ENCODE results near the gene DCPS. TPM values are rescaled to one million over a fixed set of nuclear protein-coding genes. Genes with fewer than 3 reads are reported as not detected.
"Not testable (repeated sequence)": the region's sequence is repeated elsewhere in the genome, so short reads cannot be mapped to it uniquely, and the experiment has no call there.

Gene DCPS
- total RNA-seq, 1 donor from 2014 or later, result 8.5 TPM

DNA sequence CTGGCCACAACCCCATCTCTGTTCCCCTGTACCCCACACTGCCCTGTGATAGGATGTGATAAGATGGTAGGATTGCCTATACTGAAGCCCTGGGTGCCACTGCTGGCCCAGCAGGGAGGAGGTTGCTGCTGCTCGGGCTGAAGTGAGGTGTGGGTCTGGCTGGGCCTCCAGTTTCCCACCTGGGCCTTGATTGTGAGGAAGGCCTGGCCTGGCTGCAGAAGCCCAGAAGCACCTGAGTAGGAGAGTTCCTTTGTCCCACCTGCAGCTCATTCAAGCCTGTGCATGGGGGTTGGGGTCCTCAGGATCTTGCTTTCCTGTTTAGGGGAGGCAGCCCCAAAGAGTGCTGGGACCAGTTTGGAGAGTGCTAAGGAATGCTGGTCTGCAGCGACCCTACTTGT lies 54.9 kb downstream of the DCPS start:
- no peak for DNase-seq (ENCODE audit: low read depth in 2 of 2)

DNA sequence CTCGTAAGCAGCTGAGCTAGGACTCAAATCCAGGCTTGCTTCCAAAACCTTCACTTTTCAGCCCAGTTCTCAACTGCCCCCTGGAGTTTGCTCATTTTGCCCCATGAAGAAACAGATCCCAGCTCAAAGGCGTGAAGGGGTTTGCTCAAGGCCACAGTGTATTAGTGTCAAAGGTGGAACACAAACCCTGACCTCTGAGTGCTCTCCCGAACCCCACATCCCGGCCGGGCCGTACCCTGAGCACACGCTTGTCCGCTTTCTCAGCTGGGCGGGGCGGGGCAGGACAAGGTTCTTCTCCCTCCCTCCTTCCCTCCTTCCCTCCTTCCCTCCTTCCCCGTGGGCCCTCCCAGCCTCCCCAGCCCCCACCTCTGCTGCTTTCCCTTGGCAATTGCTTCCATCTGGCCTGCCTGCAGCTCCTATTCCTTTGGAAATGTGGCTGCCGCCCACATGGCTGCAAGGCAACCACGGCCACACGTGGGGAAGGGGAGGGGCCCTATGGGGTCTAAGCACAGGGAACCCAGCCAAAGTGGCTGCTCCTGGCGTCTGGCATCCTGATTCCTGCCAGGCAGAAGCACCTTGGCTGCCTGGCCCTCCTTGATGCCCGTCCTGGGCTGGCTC lies 55.7 kb downstream of the DCPS start:
- no peak for DNase-seq (ENCODE audit: low read depth in 2 of 2)

GRCh38 chr11:126360049-126360446 lies 56.2 kb downstream of the DCPS start:
- DNase-seq (ENCODE audit: low read depth in 2 of 2), result no peak

DNA sequence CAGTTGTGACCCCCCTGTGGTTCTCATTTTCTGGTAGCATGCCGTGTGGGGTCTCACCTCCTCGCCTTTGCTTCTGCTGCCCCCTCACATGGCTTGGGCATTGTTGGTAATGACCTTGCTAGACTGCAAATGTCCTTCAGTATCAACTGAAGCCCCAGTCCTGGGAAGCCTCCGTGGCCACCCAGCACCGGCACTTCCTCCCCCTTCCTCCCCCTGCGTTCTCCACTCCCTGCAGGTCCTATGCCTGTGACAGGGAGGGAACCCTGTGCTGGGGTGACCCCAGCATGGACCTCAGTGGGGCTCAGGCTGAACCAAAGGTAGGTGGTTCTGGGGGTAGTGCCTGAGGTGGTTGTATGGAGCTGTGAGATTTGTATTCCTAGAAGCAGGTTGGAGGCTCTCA lies 57.5 kb downstream of the DCPS start:
- DNase-seq (ENCODE audit: low read depth in 2 of 2), result no peak

GRCh38 chr11:126362879-126363655 lies 59.2 kb downstream of the DCPS start:
- DNase-seq (ENCODE audit: low read depth in 2 of 2), result no peak

- DNase-seq (ENCODE audit: low read depth in 2 of 2), result no peak
Observed at GRCh38 chr11:126363706-126364248, 59.9 kb downstream of the DCPS start.

DNA sequence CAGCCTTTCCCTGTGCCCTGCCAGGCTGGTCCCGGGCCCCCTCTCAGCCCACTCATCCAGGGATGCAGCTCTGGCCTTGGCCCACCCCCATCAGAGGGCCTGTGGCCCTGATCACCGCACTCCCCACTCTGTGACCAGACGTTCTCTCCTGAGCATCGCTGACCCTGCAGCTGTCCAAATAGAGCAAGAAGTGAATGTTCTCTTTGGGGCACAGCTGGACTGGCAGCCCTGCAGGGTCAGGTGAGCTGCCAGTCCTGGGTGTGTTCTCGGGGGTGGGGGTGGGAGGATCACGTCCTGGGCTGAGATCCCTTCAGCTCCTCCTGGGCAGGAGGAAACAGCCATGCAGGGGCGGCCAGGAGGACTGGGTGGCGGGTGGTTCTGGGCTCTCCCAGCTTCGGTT lies 60.9 kb downstream of the DCPS start:
- not testable (repeated sequence) for DNase-seq (ENCODE audit: low read depth in 2 of 2)

DNA sequence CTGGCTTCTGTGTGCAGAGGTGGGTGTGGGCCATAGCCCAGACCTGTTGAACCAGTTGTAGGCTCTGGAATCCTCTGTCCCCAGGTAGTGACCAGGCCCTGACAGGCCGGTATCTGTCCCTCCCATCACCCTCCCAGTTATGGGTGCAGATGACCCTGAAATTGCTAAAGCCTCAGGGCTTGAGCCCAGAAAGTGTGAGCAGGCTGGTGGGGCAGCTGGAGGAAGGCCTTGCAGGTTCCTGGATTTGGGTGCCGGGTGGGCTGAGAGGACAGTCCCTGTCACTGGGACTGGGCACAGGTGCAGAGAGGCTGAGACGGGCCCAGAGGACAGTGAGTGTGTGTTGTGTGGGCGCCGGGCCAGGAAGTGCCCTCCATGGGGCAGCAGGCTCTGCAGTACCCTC lies 61.6 kb downstream of the DCPS start:
- DNase-seq (ENCODE audit: low read depth in 2 of 2), result not testable (repeated sequence)

- no peak for DNase-seq (ENCODE audit: low read depth in 2 of 2)
Observed at GRCh38 chr11:126366064-126366822, 62.4 kb downstream of the DCPS start.

- DNase-seq (ENCODE audit: low read depth in 2 of 2), result not testable (repeated sequence)
Observed at GRCh38 chr11:126366823-126367654, 63.2 kb downstream of the DCPS start.

DNA sequence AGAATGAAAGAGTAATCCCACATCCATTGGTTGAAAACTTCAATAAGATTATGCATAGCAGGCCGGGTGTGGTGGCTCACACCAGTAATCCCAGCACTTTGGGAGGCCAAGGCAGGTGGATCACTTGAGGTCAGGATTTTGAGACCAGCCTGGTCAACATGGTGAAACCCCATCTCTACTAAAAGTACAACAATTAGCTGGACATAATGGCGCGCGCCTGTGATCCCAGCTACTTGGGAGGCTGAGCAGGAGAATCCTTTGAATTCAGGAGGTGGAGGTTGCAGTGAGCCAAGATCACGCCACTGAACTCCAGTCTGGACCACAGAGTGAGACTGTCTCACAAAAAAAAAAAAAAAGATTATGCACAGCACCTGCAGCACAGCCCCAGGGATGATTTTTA lies 63.9 kb downstream of the DCPS start:
- not testable (repeated sequence) for DNase-seq (ENCODE audit: low read depth in 2 of 2)

GRCh38 chr11:126368336-126369119 lies 64.7 kb downstream of the DCPS start:
- not testable (repeated sequence) for DNase-seq (ENCODE audit: low read depth in 2 of 2)

GRCh38 chr11:126370016-126370415 lies 66.2 kb downstream of the DCPS start:
- no peak for DNase-seq (ENCODE audit: low read depth in 2 of 2)

- no peak for DNase-seq (ENCODE audit: low read depth in 2 of 2)
Observed at GRCh38 chr11:126371595-126371994, 67.7 kb downstream of the DCPS start.

- not testable (repeated sequence) for DNase-seq (ENCODE audit: low read depth in 2 of 2)
Observed at GRCh38 chr11:126373389-126374066, 69.7 kb downstream of the DCPS start.

GRCh38 chr11:126374562-126375300 lies 70.9 kb downstream of the DCPS start:
- DNase-seq (ENCODE audit: low read depth in 2 of 2), result not testable (repeated sequence)

GRCh38 chr11:126375726-126376125 lies 71.9 kb downstream of the DCPS start:
- DNase-seq (ENCODE audit: low read depth in 2 of 2), result no peak

- peak in 1 of 2 donors; percentile 45 for DNase-seq (ENCODE audit: low read depth in 2 of 2)
Observed at GRCh38 chr11:126378763-126379162, 74.9 kb downstream of the DCPS start.

- no peak for DNase-seq (ENCODE audit: low read depth in 2 of 2)
Observed at GRCh38 chr11:126380909-126381308, 77.0 kb downstream of the DCPS start.
